Measurements from ENCODE around the gene ITGA4. TPM values are rescaled to one million over a fixed set of nuclear protein-coding genes. Genes with fewer than 3 reads are reported as not detected.

Gene ITGA4
- total and polyA plus RNA-seq, 4 donors = 0.49 to 23.9 (median 8.8) TPM

- Histone ChIP-seq H3K4me3 (ENCODE audit: low read length in 2 of 2) (no peak overlapping the region), H3K36me3 (ENCODE audit: control insufficient read depth in 1 of 2, insufficient read depth in 2 of 2, low read length in 1 of 2) (no peaks in the 10 kb centered on the region), H3K27ac (ENCODE audit: low read depth in 1 of 2, low read length in 2 of 2) (no peak overlapping the region), H3K4me1 (ENCODE audit: control insufficient read depth in 1 of 2, insufficient read depth in 2 of 2, low read length in 2 of 2) (no peaks in the 10 kb centered on the region), H3K27me3 (ENCODE audit: control insufficient read depth in 1 of 2, insufficient read depth in 2 of 2, low read length in 1 of 2) (no peaks in the 10 kb centered on the region), H3K9me3 (ENCODE audit: control insufficient read depth, low read length) (no peaks in the 10 kb centered on the region)
- WGBS, 2 donors = 21 to 34% methylated on average over 3 of the region's 3 CpGs
- intact Hi-C loops (cut with DNase I) = no loop called here
- no peak for ATAC-seq (ENCODE audit: low FRiP score)
- DNase-seq = no peak
Observed at GRCh38 chr2:181585732-181586131, 128.5 kb downstream of the ITGA4 start.

Other genes with a start within 250 kb of the ITGA4 start
- gene CERKL, start 199.7 kb downstream of the ITGA4 start, total RNA-seq = not detected
- gene CERKL, start 199.7 kb downstream of the ITGA4 start, polyA plus RNA-seq = under 1 TPM; 0.13 to 0.38 TPM
- not detected for gene NEUROD1, start 223.1 kb downstream of the ITGA4 start, total RNA-seq
- gene NEUROD1, start 223.1 kb downstream of the ITGA4 start, polyA plus RNA-seq = 1 to 10 TPM in 1 of 2 donors, not detected in 1; 1.5 TPM